Measurements from ENCODE around the gene USP34. TPM values are rescaled to one million over a fixed set of nuclear protein-coding genes. Genes with fewer than 3 reads are reported as not detected.

Gene USP34
- total and polyA plus RNA-seq, 2 experiments from 2014 or later = 81.8 to 157 TPM

DNA sequence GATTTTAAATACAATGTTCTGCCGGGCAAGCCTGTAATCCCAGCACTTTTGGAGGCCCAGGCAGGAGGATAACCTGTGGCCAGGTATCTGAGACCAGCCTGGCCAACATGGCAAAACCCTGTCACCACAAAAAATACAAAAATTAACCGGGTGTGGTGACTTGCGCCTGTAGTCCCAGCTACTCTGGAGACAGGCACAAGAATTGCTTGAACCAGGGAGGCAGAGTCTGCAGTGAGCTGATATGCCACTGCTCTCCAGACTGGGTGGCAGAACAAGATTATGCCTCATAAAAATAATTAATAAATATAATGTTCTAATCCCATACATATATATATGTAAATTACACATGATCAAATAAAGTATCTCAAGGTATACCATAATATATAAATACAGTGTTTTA, 189.6 kb downstream of the USP34 start:
- DNase-seq (ENCODE audit: low spot score) = no peak
- peaks cover 10% of the 10 kb centered on the region for H3K4me1 Mint-ChIP-seq
- 0 out of 2 replicates have a peak, but pooled peaks cover 3% of the 10 kb centered on the region for H4K20me1 ChIP-seq (replicated peaks; ENCODE audit: insufficient read depth)
- no peak overlapping the region for H2AFZ ChIP-seq
- no peaks in the 10 kb centered on the region for H3K9me2 ChIP-seq (ENCODE audit: insufficient read depth)
- peaks cover 15% of the 10 kb centered on the region; the same call in 1 of the 2 replicates for H3K36me3 ChIP-seq (ENCODE audit: insufficient read depth)
- no peak overlapping the region for H3K4me2 ChIP-seq
- no peak overlapping the region for H3K4me3 ChIP-seq
- H3K27ac Mint-ChIP-seq = no peak overlapping the region
- no peaks in the 10 kb centered on the region for H3F3A ChIP-seq (replicated peaks; ENCODE audit: low read depth)
- 0 out of 2 replicates have a peak, but pooled peaks cover 7% of the 10 kb centered on the region for H3K4me1 ChIP-seq (ENCODE audit: insufficient read depth)
- H3K79me2 ChIP-seq (replicated peaks; ENCODE audit: insufficient read depth) = no peaks in the 10 kb centered on the region
- ATAC-seq = no peak
- H3K4me3 Mint-ChIP-seq = no peak overlapping the region
- H3K9me3 Mint-ChIP-seq = no peaks in the 10 kb centered on the region
- no peaks in the 10 kb centered on the region for H3K27me3 ChIP-seq (ENCODE audit: insufficient read depth)
- peaks cover 2% of the 10 kb centered on the region for H3K27me3 Mint-ChIP-seq (ENCODE audit: insufficient read depth, low read depth, poor library complexity)
- no peak for TF ChIP-seq ZNF331 (CRISPR knock-in tag; IDR thresholded peaks at IDR 0.05; ENCODE audit: low read depth)
- TF ChIP-seq, protein P1, sequence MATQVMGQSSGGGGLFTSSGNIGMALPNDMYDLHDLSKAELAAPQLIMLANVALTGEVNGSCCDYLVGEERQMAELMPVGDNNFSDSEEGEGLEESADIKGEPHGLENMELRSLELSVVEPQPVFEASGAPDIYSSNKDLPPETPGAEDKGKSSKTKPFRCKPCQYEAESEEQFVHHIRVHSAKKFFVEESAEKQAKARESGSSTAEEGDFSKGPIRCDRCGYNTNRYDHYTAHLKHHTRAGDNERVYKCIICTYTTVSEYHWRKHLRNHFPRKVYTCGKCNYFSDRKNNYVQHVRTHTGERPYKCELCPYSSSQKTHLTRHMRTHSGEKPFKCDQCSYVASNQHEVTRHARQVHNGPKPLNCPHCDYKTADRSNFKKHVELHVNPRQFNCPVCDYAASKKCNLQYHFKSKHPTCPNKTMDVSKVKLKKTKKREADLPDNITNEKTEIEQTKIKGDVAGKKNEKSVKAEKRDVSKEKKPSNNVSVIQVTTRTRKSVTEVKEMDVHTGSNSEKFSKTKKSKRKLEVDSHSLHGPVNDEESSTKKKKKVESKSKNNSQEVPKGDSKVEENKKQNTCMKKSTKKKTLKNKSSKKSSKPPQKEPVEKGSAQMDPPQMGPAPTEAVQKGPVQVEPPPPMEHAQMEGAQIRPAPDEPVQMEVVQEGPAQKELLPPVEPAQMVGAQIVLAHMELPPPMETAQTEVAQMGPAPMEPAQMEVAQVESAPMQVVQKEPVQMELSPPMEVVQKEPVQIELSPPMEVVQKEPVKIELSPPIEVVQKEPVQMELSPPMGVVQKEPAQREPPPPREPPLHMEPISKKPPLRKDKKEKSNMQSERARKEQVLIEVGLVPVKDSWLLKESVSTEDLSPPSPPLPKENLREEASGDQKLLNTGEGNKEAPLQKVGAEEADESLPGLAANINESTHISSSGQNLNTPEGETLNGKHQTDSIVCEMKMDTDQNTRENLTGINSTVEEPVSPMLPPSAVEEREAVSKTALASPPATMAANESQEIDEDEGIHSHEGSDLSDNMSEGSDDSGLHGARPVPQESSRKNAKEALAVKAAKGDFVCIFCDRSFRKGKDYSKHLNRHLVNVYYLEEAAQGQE (IDR thresholded peaks at IDR 0.05; ENCODE audit: unreplicated experiment) = no peak
- TF ChIP-seq CTCF (conservative IDR thresholded peaks at IDR 0.05; ENCODE audit: low read depth in 2 of 2) = no peak
- no peak for TF ChIP-seq ZNF114 (CRISPR knock-in tag; IDR thresholded peaks at IDR 0.05)
- TF ChIP-seq, protein P2, sequence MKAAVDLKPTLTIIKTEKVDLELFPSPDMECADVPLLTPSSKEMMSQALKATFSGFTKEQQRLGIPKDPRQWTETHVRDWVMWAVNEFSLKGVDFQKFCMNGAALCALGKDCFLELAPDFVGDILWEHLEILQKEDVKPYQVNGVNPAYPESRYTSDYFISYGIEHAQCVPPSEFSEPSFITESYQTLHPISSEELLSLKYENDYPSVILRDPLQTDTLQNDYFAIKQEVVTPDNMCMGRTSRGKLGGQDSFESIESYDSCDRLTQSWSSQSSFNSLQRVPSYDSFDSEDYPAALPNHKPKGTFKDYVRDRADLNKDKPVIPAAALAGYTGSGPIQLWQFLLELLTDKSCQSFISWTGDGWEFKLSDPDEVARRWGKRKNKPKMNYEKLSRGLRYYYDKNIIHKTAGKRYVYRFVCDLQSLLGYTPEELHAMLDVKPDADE (IDR thresholded peaks at IDR 0.05) = no peak
- TF ChIP-seq STAT1 (IDR thresholded peaks at IDR 0.05; ENCODE audit: unreplicated experiment) = no peak
- no peak for TF ChIP-seq NANOG (IDR thresholded peaks at IDR 0.05; ENCODE audit: borderline replicate concordance)
- TF ChIP-seq EZH2 (IDR thresholded peaks at IDR 0.05; ENCODE audit: low read depth, unreplicated experiment) = no peak
- TF ChIP-seq EZH2phosphoT487 (IDR thresholded peaks at IDR 0.05; ENCODE audit: unreplicated experiment) = no peak
- no peak for TF ChIP-seq JUNB (IDR thresholded peaks at IDR 0.05; ENCODE audit: unreplicated experiment)
- TF ChIP-seq POLR2AphosphoS5 (IDR thresholded peaks at IDR 0.05; ENCODE audit: low read depth) = no peak
- TF ChIP-seq CREB1 (CRISPR knock-in tag; IDR thresholded peaks at IDR 0.05; ENCODE audit: low read depth) = no peak
- TF ChIP-seq ZNF462 (CRISPR knock-in tag; IDR thresholded peaks at IDR 0.05) = no peak
- H3K36me3 Mint-ChIP-seq (ENCODE audit: low read depth) = peaks cover 32% of the 10 kb centered on the region
- H3K27ac ChIP-seq (ENCODE audit: low read depth) = no peak overlapping the region
